SK-N-MC (cell line): ENCODE results near the gene LRRFIP1.

Source experiments
- EZH2 ChIP-seq: fragments of 200-600 bp; sonication (generic); IDR thresholded peaks from one replicate; pipeline ENCODE4 v1.6.1; 2017; ENCODE audit warnings: antibody characterized with exemption
- POLR2AphosphoS5 ChIP-seq: IDR thresholded peaks from 2 replicates; pipeline ENCODE4 v1.6.1; 2012; ENCODE audit warnings: mild to moderate bottlenecking, low read depth, low read length, borderline replicate concordance

DNA sequence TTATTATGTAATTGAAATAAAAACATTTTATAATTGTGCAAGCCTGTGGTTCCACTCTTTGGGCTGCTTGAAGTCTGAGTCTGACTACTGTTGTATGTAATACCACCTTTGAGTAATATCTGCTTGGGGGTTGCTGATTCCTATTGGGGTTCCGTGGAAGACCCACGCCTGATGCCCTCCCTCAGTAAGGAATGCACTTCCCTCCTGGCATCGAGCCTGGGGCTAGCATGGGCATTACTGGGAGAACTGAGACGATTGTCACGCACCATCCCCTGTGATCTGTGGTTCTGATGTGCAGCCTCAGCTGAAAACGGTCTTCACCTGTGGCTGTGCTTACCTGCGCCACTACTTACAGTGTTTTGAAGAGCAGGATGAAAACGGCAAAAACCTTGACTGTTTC lies 138.5 kb downstream of the LRRFIP1 start:
- no peak for TF ChIP-seq EZH2
- no peak for TF ChIP-seq POLR2AphosphoS5
